DND-41 (cell line): ENCODE results near the gene SAMD11.

Source experiments
- ATAC-seq: fragments of 200-7000 bp; cut with Tn5 transposase; 3 replicates; pipeline ENCODE4 v1.9.1; 2021; ENCODE audit warnings: low read depth; ENCODE audit not compliant: insufficient read depth
- DNase-seq: peaks from one replicate; pipeline ENCODE4 v3.0.0-alpha.2; 2020
- H2AFZ ChIP-seq: 2 replicates; pipeline ENCODE4 v1.6.0; 2012; ENCODE audit warnings: low read depth, low read length
- H3K27ac ChIP-seq: 2 replicates; pipeline ENCODE4 v1.5.1; 2012; ENCODE audit warnings: low read length, inconsistent platforms
- H3K27me3 ChIP-seq: fragments of 200-600 bp; sonication (generic); 2 replicates; pipeline ENCODE4 v1.6.0; 2012; ENCODE audit warnings: low read length, mild to moderate bottlenecking, inconsistent platforms; ENCODE audit not compliant: insufficient read depth, poor library complexity
- H3K36me3 ChIP-seq: 2 replicates; pipeline ENCODE4 v1.5.1; 2012; ENCODE audit warnings: low read length, inconsistent platforms; ENCODE audit not compliant: insufficient read depth
- H3K4me1 ChIP-seq: 2 replicates; pipeline ENCODE4 v1.5.1; 2012; ENCODE audit warnings: mild to moderate bottlenecking, low read length; ENCODE audit not compliant: insufficient read depth
- H3K4me2 ChIP-seq: 2 replicates; pipeline ENCODE4 v1.6.0; 2012; ENCODE audit warnings: mild to moderate bottlenecking, moderate library complexity, low read length, inconsistent platforms; ENCODE audit not compliant: insufficient read depth
- H3K4me3 ChIP-seq, 2 experiments: fragments of 200-600 bp in 1 of 2; shearing (Covaris generic) in 1 of 2; 2 replicates each; pipeline ENCODE4 v1.5.1; 2012 to 2016; ENCODE audit warnings: inconsistent platforms in 2 of 2, low read length in 2 of 2, mild to moderate bottlenecking in 2 of 2, low read depth in 1 of 2, moderate library complexity in 1 of 2
- H3K79me2 ChIP-seq: 2 replicates; pipeline ENCODE4 v1.6.0; 2012; ENCODE audit warnings: low read length, inconsistent platforms; ENCODE audit not compliant: insufficient read depth
- H3K9ac ChIP-seq: 2 replicates; pipeline ENCODE4 v1.6.0; 2012; ENCODE audit warnings: low read depth, mild to moderate bottlenecking, inconsistent platforms, low read length, moderate library complexity
- H3K9me3 ChIP-seq: 2 replicates; pipeline ENCODE4 v1.5.1; 2012; ENCODE audit warnings: low read length, moderate library complexity, mild to moderate bottlenecking, inconsistent platforms; ENCODE audit not compliant: insufficient read depth, severe bottlenecking
- H4K20me1 ChIP-seq: 2 replicates; pipeline ENCODE4 v1.6.0; 2012; ENCODE audit warnings: low read length; ENCODE audit not compliant: insufficient read depth
- EZH2 ChIP-seq: IDR thresholded peaks from 3 replicates; pipeline ENCODE4 v1.6.1; 2012; ENCODE audit warnings: borderline replicate concordance, low read depth, mild to moderate bottlenecking, moderate library complexity, low read length, inconsistent platforms; ENCODE audit not compliant: severe bottlenecking
- TF ChIP-seq, protein P1 (sequence below): IDR thresholded peaks from 2 replicates; pipeline ENCODE4 v1.5.1; 2012; ENCODE audit warnings: borderline replicate concordance, low read length, moderate library complexity, mild to moderate bottlenecking; ENCODE audit not compliant: poor library complexity, severe bottlenecking; ENCODE audit errors: extremely low read depth

The SAMD11 gene

DNA sequence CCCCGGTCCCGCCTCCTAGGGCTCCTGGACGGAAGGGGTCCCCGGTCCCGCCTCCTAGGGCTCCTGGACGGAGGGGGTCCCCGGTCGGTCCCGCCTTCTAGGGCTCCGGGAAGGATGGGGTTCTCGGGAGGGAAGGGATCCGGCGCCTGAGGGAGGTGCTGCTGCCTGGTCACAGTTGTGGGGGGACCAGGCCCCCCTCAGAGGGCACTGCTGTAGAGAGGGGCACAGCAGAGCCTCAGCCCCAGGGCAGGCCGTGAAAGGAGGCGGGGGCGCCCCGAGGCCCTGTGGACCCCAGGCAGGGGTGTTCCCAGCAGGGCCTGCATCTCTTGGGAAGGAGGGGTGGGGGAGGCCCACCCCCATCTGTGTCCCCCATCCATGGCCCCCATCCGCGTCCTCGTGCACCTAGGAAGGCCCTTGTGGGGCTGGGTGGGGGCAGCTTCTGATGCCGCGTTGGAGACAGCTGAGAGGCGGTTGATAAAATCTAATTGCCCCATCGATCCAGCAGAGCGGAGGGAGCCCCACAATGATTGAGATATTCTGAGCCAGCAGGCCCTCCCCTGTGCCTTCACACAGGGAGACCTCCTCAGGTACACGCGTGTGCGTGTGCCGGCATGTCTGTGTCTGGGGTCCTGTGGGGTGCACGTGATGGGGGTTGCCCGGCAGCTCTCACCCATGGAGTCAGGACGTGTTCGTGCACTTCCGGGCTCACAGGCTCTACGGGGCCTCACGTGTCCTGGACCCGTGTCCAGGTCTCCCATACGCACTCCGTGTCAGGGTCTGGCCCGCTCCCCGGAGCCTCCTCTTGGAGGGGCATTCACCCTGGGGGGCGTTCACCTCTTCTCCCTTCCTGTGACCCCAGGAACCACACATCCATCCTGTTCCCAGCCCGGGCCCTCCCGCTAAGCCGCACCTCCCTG is 12.9 kb downstream of the SAMD11 start:
- Histone ChIP-seq H3K4me2 (no peak overlapping the region), H3K9me3 (peaks cover 1% of the 10 kb centered on the region)

DNA sequence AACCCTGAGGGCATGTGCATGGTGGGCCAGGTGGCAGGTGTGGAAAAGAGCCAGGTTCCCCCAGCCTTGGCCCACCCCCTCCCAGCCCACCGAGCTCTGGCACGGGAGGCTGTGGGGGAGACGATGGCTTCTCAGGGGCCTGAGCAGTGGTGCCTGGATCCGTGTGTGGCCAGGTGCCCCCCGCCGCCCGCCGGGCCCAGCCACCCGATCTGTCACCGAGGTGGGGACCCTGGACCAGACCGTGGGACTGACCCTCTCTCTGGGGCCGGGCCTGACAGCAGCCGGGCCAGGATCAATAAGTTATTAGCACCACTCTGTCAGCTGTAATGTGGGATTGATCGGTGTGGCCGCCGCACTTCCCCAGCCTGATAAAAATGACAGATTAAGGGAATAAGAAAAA is 13.8 kb downstream of the SAMD11 start:
- H3K4me3 ChIP-seq, result no peak overlapping the region
- H3K27ac ChIP-seq, result no peak overlapping the region
- no peak overlapping the region for H3K9ac ChIP-seq
- H4K20me1 ChIP-seq, result peaks cover 34% of the 10 kb centered on the region
- no peaks in the 10 kb centered on the region for H3K79me2 ChIP-seq
- TF ChIP-seq EZH2, result no peak
- TF ChIP-seq, protein P1, sequence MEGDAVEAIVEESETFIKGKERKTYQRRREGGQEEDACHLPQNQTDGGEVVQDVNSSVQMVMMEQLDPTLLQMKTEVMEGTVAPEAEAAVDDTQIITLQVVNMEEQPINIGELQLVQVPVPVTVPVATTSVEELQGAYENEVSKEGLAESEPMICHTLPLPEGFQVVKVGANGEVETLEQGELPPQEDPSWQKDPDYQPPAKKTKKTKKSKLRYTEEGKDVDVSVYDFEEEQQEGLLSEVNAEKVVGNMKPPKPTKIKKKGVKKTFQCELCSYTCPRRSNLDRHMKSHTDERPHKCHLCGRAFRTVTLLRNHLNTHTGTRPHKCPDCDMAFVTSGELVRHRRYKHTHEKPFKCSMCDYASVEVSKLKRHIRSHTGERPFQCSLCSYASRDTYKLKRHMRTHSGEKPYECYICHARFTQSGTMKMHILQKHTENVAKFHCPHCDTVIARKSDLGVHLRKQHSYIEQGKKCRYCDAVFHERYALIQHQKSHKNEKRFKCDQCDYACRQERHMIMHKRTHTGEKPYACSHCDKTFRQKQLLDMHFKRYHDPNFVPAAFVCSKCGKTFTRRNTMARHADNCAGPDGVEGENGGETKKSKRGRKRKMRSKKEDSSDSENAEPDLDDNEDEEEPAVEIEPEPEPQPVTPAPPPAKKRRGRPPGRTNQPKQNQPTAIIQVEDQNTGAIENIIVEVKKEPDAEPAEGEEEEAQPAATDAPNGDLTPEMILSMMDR, result no peak
- H3K4me1 ChIP-seq, result peaks cover 17% of the 10 kb centered on the region
- H3K27me3 ChIP-seq, result peaks cover 41% of the 10 kb centered on the region
- no peaks in the 10 kb centered on the region for H3K36me3 ChIP-seq
- DNase-seq (no peak), ATAC-seq (no peak)
- peaks cover 1% of the 10 kb centered on the region for H3K9me3 ChIP-seq
- no peak overlapping the region for H3K4me2 ChIP-seq
- H2AFZ ChIP-seq, result no peak overlapping the region

More for the DNA sequence above, 12.9 kb downstream of the SAMD11 start:
- no peak for TF ChIP-seq EZH2
- TF ChIP-seq, protein P1, result no peak
- peaks cover 17% of the 10 kb centered on the region for H3K4me1 ChIP-seq
- H3K27ac ChIP-seq, result no peak overlapping the region
- H4K20me1 ChIP-seq, result peaks cover 36% of the 10 kb centered on the region
- peaks cover 34% of the 10 kb centered on the region for H3K27me3 ChIP-seq
- DNase-seq, result no peak
- H3K9ac ChIP-seq, result no peak overlapping the region
- no peak for ATAC-seq
- H3K36me3 ChIP-seq, result no peaks in the 10 kb centered on the region
- no peak overlapping the region for H3K4me3 ChIP-seq
- no peaks in the 10 kb centered on the region for H3K79me2 ChIP-seq
- H2AFZ ChIP-seq, result no peak overlapping the region

DNA sequence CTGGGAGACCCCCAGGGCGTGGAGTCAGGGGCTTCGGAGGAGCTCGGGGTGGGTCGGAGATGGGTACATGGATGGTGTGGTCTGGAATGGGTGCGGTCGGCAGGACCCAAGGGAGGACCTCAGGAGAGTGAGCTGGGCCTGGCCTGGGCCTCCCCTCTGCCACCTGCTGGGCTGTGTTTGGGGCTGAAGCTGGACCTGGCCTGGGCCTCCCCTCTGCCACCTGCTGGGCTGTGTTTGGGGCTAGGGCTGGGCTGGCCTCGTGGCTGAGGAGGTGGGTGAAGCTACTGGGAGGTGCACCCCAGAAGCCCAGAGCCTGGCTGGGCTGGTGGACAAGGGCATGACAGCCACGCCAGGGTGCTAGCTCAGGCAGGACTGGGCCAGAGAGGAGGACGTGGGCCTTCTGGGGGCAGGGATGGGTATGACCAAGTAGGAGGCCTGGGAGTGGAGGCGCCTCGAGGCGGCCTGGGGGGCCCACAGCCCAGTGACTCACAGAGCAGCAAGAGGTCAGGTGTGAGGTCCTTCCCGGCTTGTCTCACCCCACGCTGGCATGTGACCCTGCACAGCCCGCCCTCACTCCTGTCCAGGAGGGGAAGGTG is 14.5 kb downstream of the SAMD11 start:
- Histone ChIP-seq H3K27ac (no peak overlapping the region), H2AFZ (no peak overlapping the region), H3K79me2 (no peaks in the 10 kb centered on the region), H4K20me1 (peaks cover 38% of the 10 kb centered on the region), H3K4me1 (peaks cover 17% of the 10 kb centered on the region), H3K9ac (no peak overlapping the region), H3K4me3 (no peak overlapping the region), H3K36me3 (no peaks in the 10 kb centered on the region), H3K9me3 (peaks cover 1% of the 10 kb centered on the region), H3K4me2 (no peak overlapping the region), H3K27me3 (peaks cover 41% of the 10 kb centered on the region)
- no peak for DNase-seq
- no peak for TF ChIP-seq EZH2
- TF ChIP-seq, protein P1, result peak; percentile 24
- no peak for ATAC-seq
